ENCODE data around the gene PYGB.

Gene PYGB

GRCh38 chr20:25269057-25269832 is 21.4 kb downstream of the PYGB start:
- TF ChIP-seq CREB5 (CRISPR knock-in tag; IDR thresholded peaks at IDR 0.05; ENCODE audit: low read depth) (no peak), ISL1 (CRISPR knock-in tag; IDR thresholded peaks at IDR 0.05) (no peak), RARB (CRISPR knock-in tag; IDR thresholded peaks at IDR 0.05) (no peak), TOX (CRISPR knock-in tag; IDR thresholded peaks at IDR 0.05; ENCODE audit: borderline replicate concordance) (no peak), CSDC2 (CRISPR knock-in tag; IDR thresholded peaks at IDR 0.05) (no peak), TCF4 (CRISPR knock-in tag; IDR thresholded peaks at IDR 0.05; ENCODE audit: borderline replicate concordance) (no peak), ZNF70 (CRISPR knock-in tag; IDR thresholded peaks at IDR 0.05) (no peak), ESRRG (CRISPR knock-in tag; IDR thresholded peaks at IDR 0.05) (no peak), SNAI2 (CRISPR knock-in tag; IDR thresholded peaks at IDR 0.05) (no peak), ZFP30 (CRISPR knock-in tag; IDR thresholded peaks at IDR 0.05) (no peak), POU6F1 (CRISPR knock-in tag; IDR thresholded peaks at IDR 0.05; ENCODE audit: borderline replicate concordance, low read depth) (no peak), BACH2 (CRISPR knock-in tag; IDR thresholded peaks at IDR 0.05; ENCODE audit: borderline replicate concordance) (no peak), ZC3H10 (CRISPR knock-in tag; IDR thresholded peaks at IDR 0.05) (no peak)
- ATAC-seq = no peak

- no peak for ATAC-seq
These were observed 21.9 kb downstream of the PYGB start for GRCh38 chr20:25269833-25270170.

GRCh38 chr20:25270829-25271251 is 23.0 kb downstream of the PYGB start:
- ATAC-seq = no peak
- no peak for TF ChIP-seq ESRRG (CRISPR knock-in tag; IDR thresholded peaks at IDR 0.05)
- no peak for TF ChIP-seq TSHZ2 (CRISPR knock-in tag; IDR thresholded peaks at IDR 0.05)
- no peak for TF ChIP-seq ZNF8 (CRISPR knock-in tag; IDR thresholded peaks at IDR 0.05)

More at GRCh38 chr20:25269833-25270170, 21.9 kb downstream of the PYGB start:
- no peak for TF ChIP-seq ZFP3 (CRISPR knock-in tag; IDR thresholded peaks at IDR 0.05)
- no peak for TF ChIP-seq ZNF565 (CRISPR knock-in tag; conservative IDR thresholded peaks at IDR 0.05; ENCODE audit: low read depth)
- no peak for TF ChIP-seq GLIS3 (CRISPR knock-in tag; IDR thresholded peaks at IDR 0.05)
- no peak for TF ChIP-seq SNAI2 (CRISPR knock-in tag; IDR thresholded peaks at IDR 0.05)
- no peak for TF ChIP-seq PATZ1 (CRISPR knock-in tag; IDR thresholded peaks at IDR 0.05; ENCODE audit: borderline replicate concordance)
- TF ChIP-seq RARB (CRISPR knock-in tag; IDR thresholded peaks at IDR 0.05) = no peak
- TF ChIP-seq BACH2 (CRISPR knock-in tag; IDR thresholded peaks at IDR 0.05; ENCODE audit: borderline replicate concordance) = no peak
- no peak for TF ChIP-seq POU6F1 (CRISPR knock-in tag; IDR thresholded peaks at IDR 0.05; ENCODE audit: borderline replicate concordance, low read depth)
- TF ChIP-seq ARNTL (CRISPR knock-in tag; IDR thresholded peaks at IDR 0.05; ENCODE audit: borderline replicate concordance, low read depth) = no peak
- TF ChIP-seq ZFP30 (CRISPR knock-in tag; IDR thresholded peaks at IDR 0.05) = no peak
- TF ChIP-seq OSR1 (CRISPR knock-in tag; IDR thresholded peaks at IDR 0.05) = no peak
- TF ChIP-seq CSDC2 (CRISPR knock-in tag; IDR thresholded peaks at IDR 0.05) = no peak
- TF ChIP-seq ZNF8 (CRISPR knock-in tag; IDR thresholded peaks at IDR 0.05) = no peak
- no peak for TF ChIP-seq ESRRG (CRISPR knock-in tag; IDR thresholded peaks at IDR 0.05)
